IPS-NIHi11 (cell line): ENCODE results near the gene CCDC54.
"Not testable (repeated sequence)": the region's sequence is repeated elsewhere in the genome, so short reads cannot be mapped to it uniquely, and the experiment has no call there.

ENCODE experiments used
- DNase-seq: peaks from one replicate; pipeline ENCODE4 v3.0.0; 2012; ENCODE audit warnings: mixed read lengths, low spot score

Gene CCDC54

DNA sequence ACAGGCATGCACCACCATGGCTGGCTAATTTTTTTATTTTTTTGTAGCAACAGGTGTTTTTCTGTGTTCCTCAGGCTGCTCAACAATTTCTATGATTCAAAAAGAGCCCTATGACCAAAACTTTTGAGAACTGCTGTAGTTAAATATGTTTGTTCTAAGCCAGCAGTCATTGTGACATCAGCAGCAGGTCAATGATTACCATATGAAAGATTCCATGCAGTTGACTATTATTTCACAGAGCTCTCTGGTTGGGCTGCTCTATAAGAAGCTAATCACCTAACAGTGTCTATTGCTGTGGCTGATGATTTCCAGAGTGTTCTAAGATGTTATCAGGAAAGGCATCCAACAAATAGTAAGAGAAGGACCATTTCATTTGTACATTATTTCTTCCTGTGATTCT lies at the start of gene CCDC54:
CCDC54 (plus strand) TSS at position 289 of the 400 bp plus-strand sequence. CDS start 149 bp downstream, outside the sequence.
- DNase-seq = no peak

DNA sequence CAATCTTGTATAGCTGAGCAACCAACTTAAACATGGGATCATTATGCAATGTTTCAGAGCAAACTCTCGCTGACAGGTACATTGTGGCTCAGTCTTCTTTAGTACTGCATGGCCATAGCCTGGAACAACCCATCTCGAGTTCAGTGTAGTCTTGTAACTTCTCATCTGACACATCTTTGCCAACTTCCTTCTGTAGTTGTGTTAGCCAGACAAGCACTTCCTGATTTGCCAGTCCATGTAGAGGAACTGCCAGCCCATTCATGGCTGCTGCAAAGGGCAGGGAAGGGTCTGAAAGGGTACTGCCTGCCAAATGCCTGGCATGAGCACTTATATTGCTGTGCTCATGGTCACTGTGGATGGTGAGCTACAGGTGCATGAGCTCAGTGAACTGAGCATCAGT lies 49.2 kb upstream of the CCDC54 start:
- DNase-seq = no peak

- no peak for DNase-seq
Observed at GRCh38 chr3:107329088-107329487, 48.2 kb upstream of the CCDC54 start.

DNA sequence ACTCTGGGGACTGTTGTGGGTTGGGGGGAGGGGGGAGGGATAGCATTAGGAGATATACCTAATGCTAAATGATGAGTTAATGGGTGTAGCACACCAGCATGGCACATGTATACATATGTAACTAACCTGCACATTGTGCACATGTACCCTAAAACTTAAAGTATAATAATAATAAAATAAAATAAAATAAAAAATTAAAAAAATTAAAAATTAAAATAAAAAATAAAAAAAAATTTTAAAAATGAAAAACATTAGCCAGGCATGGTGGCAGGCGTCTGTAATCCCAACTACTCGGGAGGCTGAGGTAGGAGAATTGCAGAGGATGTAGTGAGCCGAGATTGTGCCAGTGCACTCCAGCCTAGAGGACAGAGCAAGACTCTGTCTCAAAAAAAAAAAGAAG lies 37.5 kb upstream of the CCDC54 start:
- DNase-seq = not testable (repeated sequence)

GRCh38 chr3:107344722-107345121 lies 32.5 kb upstream of the CCDC54 start:
- DNase-seq = no peak

GRCh38 chr3:107345822-107346405 lies 31.3 kb upstream of the CCDC54 start:
- DNase-seq = no peak

- no peak for DNase-seq
Observed at GRCh38 chr3:107346564-107346963, 30.7 kb upstream of the CCDC54 start.

- no peak for DNase-seq
Observed at GRCh38 chr3:107347751-107348150, 29.5 kb upstream of the CCDC54 start.

DNA sequence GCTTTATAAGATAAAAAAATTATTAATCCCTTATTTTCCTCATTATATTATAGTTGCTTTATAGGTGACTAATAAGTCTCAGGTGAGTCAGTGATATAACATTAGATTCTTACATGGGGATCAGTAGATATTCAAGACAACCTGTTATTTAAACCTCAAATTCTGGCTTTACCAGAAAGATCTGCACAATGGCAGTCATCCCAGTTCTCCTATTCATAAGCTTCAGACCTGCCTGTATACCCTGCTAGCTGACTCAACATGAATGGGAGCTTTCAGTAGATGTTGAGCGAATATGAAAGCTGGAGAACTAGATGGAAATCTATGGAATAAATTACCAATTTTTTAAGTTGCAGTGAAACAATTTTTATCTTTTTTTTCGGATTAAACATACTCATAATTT lies 20.5 kb upstream of the CCDC54 start:
- DNase-seq = no peak

DNA sequence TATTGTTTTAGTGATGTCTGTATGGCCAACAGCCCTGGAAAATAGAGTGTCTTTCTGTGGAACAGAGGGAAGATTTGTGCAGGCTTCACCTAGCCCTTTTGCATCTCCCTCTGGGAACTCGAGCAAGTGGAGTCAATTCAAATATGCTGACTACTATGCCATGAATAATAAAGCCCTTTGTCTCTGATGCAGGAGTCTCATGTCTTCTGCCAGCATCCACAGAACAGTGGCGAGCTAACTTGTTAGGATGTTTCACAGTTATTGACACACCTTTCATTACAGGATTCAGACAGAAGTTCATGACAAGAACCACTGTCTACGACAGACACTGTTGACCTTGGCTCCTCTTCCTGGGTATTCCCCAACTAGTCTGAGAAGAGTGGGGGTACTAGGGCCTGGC lies 15.6 kb upstream of the CCDC54 start:
- DNase-seq = no peak

DNA sequence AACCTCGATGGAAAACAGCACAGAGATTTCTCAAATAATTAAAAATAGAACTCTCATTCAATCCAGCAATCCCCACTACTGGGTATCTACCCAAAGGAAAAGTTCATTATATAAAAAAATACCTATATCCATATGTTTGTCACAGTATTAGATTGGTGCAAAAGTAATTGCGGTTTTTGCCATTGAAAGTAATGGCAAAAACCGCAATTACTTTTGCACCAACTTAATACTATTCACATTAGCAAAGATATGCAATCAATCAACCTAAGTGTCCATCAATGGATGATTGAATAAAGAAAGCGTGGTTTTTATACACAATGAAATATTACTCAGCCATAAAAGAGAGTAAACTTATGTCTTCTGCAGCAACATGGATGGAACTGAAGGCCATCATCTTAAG lies 12.2 kb upstream of the CCDC54 start:
- DNase-seq = no peak

GRCh38 chr3:107366766-107367165 lies 10.5 kb upstream of the CCDC54 start:
- DNase-seq = peak; percentile 38

DNA sequence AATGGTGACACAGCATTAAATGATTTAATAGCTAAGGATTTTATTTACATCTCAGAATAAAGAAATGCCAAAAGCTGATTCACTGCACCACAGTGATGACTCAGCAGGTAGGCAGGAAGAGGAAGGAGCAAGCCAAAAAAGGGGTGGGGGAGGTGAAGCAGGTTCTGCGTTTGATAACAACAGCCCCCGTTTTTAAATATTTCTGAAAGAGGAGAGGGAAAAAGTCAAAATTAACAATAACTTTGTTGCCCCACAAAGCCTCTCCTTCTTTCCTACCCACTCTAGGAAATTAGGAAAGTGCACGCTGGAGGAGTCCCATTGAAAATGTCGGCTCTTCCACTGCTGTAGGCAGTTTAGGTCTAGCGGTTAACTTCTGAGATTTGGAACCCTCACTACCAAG lies 9.9 kb upstream of the CCDC54 start:
- no peak for DNase-seq

DNA sequence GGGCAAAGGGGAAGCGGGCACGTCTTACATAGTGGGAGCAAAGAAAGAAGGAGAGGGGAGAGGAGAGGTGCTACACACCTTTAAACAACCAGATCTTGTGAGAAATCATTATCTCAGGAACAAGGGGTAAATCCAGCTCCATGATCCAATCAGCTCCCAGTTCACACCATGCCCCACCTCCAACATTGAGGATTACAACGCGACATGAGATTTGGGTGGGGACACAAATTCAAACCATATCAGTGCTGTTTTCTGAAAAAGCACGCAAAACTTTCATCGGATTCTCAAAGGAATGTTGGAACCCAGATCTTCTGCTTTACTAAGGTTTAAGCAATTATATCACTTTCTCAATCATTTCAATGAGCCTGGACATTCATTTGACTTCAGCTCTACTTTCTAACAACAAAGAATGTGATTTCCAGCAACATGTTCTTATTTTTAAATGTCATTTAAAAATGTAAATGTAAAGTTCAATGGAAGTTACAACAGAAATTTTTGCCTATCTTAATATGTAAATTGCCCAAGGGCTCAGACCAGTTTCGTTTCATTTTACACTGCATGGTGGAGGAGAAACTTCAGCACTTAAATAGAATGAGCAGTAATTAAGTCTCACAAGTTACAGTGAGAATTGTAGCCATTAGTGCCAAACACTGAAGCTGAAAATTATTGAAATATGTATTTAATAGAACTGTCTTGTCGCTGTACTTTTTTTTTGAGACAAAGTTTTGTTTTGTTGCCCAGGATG lies 8.4 kb upstream of the CCDC54 start:
- DNase-seq = no peak

GRCh38 chr3:107369791-107370190 lies 7.4 kb upstream of the CCDC54 start:
- DNase-seq = no peak

DNA sequence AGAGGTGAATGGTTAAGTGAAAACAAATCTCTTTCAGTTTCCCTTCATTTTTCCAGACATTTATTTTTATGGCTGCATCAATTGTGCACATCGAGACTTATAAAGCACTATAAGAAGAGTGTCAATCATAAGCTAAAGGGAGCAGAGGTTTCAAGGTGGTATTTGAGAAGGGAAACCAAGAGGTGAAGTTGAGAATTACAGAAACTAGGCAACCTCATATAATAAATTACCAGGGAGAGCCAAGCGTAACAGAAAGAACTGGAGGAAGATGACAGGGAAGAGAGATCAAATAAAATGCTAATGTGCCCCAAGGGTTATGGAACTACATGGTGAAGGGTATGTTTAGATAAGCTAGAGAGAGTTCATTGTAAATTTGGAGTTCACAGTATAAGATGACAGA lies 6.3 kb upstream of the CCDC54 start:
- DNase-seq = no peak

DNA sequence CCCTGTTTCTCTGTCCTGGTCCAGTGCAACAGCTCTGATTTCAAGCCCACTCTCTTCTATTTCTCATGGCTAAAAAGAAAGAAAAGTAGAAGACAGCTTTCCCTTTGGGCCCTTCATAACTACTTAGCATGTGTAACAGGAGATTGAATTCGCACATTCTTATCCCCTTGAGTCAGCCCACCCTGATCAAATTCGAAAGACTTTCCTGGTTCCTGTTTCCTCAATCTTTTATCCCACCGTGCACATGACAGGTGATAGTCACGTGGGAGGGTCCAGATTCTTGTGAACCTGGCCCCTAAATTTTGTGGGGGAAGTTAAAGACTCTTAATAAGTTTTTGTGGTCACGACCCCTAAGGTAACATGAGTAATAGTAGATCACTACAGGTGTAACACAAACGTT lies 4.7 kb upstream of the CCDC54 start:
- no peak for DNase-seq

GRCh38 chr3:107373896-107374295 lies 3.3 kb upstream of the CCDC54 start:
- no peak for DNase-seq

DNA sequence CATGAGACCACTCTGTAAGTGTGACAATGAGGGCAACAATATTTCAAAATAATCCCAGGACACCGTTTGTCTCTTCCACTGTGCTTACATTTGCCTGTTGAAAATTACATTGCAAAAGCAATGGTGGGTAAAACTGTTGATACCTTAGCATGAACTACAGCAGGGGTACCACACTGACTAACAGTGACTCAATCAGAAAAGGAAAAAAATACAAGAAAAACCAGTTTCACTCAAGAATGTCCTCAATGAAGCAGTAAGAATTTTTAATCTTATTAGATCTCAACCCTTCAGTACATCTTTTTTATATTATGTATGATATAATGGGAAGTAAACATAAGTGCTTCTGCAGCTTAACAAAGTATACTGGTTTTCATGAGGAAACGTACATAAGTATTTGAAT lies 1.6 kb upstream of the CCDC54 start:
- DNase-seq = no peak

- DNase-seq = no peak
Observed at GRCh38 chr3:107382631-107383030, 5.4 kb downstream of the CCDC54 start.

GRCh38 chr3:107384428-107384827 lies 7.2 kb downstream of the CCDC54 start:
- DNase-seq = no peak

GRCh38 chr3:107384907-107385306 lies 7.7 kb downstream of the CCDC54 start:
- no peak for DNase-seq

- no peak for DNase-seq
Observed at GRCh38 chr3:107387555-107387954, 10.3 kb downstream of the CCDC54 start.

DNA sequence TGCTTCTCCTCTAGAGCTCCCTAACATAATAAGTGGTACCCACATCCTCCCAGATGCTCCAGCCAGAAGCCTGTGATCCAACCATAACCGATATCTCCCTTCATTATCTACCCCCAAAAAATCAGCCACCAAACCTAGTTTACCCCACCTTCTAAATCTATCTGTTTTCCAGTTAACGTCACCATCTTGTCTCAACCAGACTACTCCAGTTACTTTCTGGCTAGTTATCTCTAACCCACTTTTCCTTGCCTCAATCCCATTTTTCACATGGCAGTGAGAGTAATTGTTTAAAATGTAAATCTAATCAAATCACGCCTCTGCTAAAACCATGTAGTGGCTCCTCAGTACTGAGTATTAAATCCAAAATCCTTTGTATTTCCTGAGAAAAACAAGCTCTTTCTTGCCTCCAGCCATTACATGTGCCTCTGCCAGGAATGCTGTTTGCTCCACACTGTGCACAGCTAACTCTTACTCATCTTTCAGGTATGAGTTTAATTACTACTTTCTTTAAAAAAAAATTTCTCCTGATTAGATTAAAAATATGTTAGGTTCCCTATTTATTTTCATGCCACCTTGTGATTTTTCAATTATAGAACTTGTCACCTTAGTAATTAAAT lies 15.4 kb downstream of the CCDC54 start:
- no peak for DNase-seq
